HG02943 (cell line): ENCODE measurements around the gene TMEM185B.
A peak's percentile ranks its signal among the peaks of the same experiment; 100 is the strongest.
"Not testable (repeated sequence)": the region's sequence is repeated elsewhere in the genome, so short reads cannot be mapped to it uniquely, and the experiment has no call there.

Experiments
- ATAC-seq: cut with Tn5 transposase; IDR thresholded peaks from one replicate; pipeline ENCODE4 v1.9.1; 2021; ENCODE audit warnings: mild to moderate bottlenecking, low read depth, moderate library complexity; ENCODE audit not compliant: unreplicated experiment

TMEM185B gene

DNA sequence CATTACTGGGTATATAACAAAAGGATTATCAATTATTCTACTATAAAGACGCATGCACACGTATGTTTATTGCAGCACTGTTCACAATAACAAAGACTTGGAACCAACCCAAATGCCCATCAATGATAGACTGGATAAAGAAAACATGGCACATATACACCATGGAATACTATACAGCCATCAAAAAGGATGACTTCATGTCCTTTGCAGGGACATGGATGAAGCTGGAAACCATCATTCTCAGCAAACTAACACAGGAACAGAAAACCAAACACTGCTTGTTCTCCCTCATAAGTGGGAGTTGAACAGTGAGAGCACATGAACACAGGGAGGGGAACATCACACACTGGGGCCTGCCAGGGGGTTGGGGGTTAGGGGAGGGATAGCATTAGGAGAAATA, 12.0 kb upstream of the TMEM185B start:
- ATAC-seq, result not testable (repeated sequence)

DNA sequence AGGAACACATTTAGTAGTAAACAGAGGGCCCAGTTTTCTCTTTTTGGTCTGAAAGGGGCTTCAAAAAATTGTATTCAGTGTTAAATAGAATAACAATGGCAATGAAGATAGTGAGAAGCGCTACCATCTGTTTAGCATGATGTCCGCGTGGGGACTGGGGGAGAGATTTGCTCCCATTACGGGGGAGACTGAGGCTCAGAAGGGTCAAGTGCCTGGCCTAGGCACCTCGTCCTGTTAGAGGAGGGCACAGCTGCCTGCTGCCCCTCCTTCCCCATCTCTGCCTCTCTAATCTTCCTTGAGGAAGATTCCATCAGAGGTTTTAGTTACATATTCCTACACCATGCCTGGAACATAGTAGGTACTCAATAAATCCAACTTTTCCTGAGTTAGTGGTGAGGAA, 10.1 kb upstream of the TMEM185B start:
- no peak for ATAC-seq

DNA sequence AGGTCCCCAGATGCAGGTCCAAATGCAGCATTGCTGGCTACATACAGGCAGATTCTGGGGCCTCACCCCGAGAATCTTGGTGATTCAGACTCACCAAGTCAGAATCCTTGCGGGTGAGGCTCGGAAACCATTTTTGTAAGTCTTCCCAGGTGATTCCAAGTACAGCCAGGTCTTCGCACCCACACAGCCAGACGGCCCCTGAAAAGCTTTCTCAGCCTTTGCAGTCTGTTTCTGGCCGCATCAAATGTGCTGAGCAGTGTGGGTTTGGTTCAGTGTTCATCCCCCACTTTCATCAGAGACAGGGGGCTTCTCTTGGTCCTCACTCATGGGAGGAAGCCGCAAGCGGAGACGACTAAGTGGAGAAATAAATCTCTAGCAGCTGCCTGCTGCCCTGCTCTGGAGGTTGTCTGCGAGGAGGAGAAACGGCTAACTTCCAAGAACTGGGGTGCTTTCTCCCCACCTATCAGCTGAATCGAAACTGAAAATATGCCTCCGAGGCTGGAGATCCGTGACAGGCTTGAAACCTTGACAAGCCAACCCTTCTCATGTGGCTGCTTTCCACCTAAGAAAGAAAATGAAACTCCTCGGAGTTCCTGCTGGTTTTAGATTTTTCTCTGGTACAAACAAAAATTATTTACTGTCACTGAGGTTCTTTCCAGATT, 8.9 kb upstream of the TMEM185B start:
- peak; percentile 82 for ATAC-seq

DNA sequence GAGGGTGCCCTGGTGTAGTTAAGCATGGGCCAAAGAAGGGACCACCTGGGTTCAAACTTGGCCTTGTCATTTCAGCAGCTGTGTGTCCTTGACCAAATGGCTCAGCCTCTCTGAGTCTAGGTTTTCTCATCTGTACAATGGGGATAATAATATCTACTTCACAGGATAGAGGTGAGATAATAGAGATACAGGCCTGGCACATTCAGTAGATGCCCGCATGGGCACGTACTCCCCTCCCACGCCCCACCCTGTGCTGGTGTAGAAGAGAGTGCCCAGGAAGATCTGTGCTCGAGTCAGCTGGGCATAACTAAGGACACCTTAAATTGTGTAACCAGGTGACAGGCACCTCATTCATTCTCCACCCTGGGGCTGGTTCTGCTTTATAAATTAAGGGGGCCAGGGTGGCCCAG, 8.4 kb upstream of the TMEM185B start:
- ATAC-seq, result peak; percentile 11

DNA sequence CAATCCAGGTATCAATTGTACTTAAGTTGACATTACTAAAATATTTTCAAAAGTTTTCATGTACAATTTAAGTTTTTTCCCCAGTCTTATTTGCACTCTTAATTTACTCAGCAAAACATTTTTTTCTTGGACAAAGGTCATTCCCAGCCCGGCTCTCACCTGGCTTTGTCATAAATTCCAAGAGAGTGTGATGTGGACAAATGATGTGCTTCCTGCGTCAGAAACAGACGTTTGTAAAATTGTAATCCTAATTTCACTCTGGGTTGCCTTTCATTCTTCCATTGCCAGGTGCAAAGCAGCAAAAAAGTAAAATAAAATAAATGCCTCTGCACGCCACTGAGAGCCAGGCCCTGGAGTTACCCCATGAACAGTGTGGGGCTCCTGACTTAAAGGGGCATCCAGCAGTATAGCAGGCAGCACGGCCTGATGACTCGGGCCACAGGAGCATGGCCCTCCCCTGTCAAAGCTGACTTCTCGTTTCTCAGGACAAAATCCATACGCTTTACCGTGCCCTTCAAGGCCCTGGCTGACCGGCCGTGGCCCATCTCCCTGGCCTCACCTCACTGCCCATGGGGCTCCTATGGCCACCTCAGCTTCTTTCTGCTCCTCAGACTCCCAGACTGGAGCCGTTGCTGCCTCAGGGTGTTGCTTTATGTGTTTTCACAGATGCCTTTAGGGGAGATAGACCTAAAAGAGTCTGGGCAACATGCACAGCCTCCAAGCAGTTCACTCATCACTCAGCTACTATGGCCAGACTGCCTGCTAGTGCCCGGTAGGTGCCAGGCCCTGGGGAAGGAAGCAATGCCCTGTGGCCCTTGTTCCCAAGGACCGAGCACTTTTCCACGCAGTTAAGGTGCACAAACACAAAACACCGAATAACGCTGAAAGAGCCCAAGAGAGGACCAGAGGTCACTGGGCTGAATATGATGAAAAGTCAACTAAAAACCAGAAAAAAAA, 7.6 kb upstream of the TMEM185B start:
- ATAC-seq, result no peak

DNA sequence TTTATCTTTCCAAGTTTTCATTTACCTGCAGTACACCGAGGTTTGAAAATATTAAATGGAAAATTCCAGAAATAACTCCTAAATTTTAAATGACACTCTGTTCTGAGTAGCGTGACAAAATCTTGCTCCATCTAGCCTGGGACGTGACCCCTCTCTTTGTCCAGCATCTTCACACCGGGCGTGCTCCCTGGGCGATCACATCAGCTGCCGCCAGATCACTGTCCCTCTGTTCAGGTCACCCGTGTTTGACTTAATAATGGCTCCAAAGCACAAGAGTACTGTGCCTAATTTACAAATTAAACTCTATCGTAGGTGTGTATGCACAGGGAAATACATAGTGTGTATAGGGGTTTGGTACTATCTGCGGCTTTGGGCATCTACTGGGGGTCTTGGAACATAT, 6.1 kb upstream of the TMEM185B start:
- no peak for ATAC-seq

DNA sequence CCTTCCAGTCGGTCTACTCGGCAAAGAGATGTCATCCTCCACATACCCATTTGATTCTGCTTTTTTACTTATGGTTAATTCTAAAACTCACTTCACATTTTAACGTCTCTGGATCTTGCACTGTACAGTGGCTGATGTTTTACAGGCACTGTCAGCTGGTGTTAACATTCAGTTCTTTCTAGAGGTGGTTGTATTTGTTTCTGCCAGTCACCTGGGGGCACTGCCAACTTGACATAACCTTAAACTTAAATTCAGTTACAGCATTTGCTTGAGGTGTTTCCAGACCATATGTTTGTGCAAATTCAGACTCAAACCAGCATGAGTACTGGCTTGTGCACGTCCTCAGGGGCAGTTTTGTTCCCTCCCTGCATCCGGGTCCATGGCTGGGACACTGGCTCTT, 5.3 kb upstream of the TMEM185B start:
- ATAC-seq, result no peak

DNA sequence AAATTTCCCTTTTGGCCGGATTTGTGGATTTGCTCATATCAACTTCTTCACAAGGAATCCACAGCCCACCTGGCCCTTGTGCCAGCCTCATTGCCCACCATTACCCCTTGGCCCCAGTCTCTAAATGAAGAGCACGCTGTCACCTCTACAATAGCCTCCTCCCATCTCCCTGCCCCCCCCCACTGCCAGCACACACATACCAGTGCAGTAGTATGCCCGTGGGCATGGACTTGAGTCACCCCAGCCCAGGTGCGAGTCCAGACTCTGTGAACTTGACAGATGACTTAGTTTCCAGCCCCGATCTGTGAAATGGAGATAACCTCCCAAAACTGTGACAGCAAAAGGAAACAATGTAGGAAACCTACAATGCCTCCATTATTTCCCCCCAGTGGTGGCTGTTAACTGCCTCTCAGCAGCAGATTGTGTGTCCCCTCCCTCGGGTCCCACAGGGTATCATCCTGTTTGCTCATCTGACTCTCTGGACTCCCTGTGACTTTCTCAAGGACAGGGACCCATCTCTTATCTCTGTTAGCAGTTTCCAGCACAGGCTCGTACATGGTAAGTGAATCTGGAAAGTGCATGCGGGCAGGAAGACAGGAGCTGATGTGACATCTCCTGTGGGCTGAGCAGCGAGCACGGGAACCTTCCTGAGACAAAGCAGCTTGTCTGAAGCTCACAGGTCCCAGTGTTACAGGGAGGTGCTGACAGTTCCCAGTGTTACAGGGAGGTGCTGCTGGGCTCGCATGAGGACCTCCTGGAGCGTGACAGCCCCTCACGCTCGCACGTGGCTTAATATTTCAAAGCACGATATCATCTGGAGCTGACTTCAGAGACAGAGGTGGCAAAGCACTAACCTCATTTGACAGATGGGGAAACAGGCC, 4.2 kb upstream of the TMEM185B start:
- ATAC-seq, result no peak

DNA sequence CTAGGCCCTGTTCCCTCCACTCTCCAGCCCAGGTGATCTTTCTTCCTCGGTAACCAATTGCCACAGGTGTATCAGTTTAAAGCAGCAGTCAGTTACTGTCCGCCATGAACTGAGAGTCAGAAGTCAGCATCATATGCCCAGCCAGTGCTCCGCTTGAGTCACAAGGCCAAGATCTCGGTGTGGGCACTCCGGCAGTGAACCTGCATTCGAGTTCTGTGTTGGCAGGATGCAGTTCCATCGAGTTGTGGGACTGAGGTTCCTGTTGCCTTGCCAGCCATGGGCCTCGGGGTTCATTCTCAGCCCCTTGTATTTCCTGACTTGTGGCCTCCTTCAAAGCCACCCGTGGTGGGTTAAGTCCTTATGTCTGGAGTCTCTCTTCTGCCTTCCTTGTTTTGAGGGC, 3.1 kb upstream of the TMEM185B start:
- no peak for ATAC-seq

DNA sequence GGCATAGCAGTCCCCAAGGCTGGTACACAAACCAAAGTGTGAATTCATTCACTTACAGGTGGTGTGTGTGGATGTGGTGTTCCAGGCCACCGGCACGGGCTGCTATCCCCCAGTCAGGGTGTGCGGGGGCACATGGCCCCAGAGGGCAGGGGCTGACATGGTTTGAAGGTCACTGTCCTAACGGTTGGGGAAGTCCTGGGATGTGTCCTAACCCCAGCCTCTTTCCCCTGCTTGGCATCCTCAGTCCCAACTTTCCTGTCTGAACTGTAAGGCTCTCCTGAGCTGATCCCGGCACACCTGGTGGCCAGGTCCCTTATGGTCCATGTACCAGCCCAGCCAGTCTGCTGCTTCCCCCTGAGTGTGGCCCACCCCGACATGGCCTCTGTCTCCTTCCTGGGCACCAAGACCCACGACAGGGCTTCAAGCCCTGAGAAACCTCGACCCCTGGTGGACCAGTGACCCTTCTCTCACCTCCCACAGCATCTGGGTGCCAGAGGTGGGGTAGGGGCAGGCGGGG, 2.4 kb upstream of the TMEM185B start:
- no peak for ATAC-seq

DNA sequence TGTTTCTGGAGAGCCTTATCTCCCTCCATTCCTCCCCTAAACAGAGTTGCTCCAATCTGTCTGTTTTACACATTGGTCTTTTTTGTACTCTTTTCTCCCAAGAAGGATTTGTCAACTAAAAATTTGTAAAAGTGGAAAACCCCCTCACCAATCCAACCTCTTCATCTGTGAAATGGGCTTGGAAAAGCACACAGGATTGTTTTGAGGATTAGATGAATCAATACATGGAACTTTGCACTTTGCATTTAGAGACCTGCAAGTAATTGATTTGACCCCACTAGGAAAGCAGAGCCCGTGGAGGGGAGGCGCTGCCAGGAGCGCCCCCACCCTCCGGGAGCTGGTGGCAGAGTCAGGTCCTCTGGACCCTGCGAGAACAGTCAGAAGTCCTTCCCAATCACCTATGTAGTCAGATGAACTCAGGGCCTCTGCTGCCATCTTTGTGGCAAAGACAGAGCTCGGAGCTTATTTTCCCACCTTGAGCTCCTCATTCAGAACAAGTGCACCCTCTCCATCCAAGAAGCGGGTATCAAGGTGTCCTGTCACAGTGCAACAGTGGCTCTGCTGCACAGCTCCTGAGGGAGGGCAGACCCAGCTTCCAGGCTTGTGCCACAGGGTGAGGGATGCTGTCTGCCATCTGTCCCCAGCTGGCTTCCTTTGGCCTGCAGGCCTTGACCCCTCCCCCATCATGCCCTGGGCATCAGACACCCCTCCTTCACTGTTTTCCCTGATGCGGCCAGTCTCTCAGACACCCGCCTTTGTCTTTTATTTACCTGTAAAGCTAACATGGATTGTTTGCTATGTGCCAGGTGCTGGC, 1.7 kb upstream of the TMEM185B start:
- no peak for ATAC-seq

DNA sequence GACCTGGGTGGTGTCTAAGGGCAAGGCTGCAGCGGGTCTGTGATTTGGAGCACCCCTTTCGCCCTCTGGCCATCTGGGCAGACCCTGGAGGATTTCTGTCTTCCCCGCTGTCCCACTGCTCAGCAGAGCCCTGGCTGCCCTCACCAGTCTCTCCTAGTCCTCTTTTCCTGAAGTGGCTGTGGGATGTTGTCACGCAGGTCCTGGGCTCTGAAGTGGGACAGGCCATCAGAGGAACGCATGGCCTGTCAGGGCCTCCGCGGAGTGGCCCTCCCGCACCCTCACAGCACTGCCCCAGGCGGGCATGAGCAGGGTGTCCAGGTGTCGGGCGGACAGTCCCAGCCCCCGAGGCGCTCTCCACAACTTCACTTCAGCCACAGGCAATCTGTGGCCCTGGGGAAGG, 1.1 kb upstream of the TMEM185B start:
- ATAC-seq, result no peak

DNA sequence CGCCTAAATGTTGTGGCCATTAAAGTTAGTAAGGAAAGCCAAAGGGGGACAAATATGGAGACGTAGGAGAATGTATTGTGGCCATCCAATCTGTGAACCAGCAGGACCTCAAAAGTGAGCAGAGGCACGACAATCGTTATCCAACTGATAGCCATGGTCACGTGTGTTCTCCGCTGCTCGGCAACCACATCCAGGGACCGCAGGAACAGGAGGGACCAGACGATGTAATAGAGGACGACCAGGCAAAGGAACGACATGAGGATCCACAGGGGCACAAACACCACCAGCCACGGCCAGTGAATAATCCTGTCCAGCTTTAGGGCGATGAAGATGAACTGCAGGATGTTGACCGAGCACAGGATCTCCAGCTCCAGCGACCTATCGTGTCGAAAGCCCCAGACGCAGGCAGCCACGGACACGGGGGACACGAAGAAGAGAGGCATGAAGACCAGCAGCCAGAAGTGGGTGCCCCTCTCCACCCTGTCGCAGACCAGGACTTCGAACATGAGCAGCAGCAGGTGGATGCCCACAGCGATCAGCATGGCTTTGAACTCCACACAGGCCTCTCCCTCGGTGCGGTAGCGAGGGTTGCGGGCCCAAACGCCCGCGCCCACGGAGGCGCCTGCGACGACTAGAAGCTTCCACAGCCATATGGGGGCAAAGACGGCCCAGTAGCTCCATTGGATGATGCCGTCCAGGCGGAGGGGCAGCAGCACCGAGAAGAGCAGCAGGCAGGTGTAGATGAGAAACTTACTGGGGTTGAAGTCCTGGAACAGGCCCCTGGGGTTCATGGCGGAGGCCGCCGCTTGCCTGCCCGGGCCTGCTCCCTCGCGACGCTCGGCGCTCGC, 790 bp downstream of the TMEM185B start:
- ATAC-seq, result no peak

DNA sequence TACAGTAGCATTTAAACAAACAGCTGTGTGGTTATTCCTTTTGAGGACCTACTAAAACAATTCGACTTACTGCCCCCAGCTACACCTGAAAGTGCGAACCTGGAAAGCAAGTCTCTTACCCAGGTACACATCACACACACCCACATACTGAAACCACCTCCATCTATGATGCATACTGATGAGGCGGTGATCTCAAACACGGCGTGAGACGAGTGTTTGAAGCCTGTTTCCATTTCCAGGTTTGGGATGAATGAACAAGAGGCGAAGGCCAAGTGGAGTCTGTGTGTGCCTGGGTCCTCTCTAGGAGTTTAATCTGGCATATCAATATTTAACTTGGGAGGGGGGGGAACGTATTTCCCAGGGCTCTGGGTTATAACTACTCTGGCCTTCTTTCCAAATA, 1.6 kb downstream of the TMEM185B start:
- ATAC-seq, result no peak

DNA sequence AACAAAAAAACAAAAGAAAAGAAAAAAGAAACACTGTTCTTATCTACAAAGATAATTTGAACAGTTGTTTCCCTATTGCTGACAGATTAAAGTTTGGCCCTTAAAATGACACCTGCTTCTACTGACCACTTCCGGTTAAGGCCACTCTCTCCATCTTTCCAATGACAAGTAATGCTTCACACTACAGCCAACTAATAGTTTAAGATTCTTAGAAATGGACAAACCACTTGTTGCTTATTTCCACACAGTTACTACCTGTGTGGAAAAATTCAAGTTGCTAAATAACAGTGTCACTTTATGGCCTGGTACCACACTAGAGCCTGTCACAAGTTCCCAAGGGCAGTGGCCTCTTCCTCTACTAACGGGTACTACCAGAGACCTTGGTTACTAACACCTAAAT, 2.4 kb downstream of the TMEM185B start:
- ATAC-seq, result no peak

DNA sequence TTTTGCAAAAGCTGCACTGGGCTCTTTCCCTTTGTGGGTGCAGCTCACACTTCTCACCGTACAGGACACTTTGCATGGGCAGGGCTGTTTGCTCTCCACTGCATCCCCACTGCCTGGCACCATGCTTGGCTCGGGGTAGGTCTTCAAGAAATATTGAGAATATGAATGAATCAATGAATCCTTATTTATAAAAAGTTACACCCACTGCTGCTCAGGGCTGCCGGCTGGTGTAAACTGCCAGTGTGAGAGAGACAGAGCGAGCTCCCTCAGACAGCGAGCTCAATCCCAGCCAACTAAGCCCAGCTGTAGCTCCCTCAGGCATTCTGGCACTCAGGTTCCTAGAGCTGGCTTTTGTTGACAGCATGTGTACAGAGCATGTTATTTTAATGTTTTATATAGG, 3.4 kb downstream of the TMEM185B start:
- ATAC-seq, result no peak

DNA sequence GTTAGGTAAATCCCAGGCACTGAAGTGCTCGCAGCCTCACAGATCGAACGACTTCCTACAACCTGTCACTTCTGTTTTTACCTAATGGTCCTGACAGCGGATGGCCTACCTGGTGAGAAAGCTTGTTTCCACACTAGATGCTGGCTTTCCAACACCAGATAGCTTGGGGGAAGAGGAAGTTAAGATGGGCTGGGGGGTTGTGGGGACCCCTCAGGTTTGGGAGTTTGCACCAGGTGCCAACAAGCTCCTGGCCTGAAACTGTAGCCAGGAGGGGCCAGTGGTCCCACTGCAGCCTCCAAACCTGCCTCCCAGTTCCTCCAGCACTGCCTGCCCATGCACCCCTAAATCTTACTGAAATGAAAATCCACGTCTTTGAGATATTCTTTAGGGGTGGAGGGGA, 3.9 kb downstream of the TMEM185B start:
- no peak for ATAC-seq

DNA sequence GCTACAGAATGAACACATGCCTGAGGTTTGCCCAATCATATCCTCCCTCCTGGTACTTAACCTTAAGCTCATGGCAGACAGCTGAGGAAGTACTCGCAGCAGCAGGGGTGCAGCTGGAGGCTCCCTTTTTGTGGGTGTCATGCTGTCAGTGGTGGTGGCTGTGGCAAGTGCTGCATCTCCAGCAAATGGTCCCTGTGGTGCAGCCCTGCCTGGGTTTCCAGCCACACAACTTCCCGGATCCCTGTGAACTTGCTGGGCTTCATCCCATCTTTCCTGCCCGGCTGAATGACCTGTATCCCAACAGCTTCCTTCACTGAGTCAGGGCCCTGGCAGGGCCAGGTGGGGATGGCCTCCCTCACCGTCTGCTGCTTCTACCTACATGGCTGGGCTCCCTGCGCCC, 5.0 kb downstream of the TMEM185B start:
- ATAC-seq, result no peak

DNA sequence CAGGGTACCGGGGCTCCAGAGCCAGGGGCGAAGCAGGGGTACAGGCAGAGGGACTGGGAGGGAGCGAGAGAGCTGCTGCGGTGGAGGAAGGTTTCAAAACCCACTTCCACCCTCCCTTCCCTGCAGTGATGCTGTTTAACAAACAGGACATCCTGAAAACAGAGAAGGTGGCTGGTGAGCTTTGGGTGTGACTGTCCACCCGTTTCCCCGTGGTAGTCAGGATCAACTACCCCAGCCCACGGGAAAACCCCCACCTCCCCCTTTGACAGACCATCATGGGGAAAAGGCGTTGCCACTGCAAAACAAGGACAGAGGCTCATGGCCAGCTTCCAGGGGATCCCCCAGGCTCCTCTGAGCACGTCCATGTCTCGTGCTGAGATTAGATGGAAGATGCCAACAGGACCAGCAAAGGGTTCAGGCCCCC, 12.9 kb downstream of the TMEM185B start:
- ATAC-seq, result no peak
